Amniotic stem cell (primary cell): ENCODE measurements around the gene ZNF512B.
"Not testable (repeated sequence)": the region's sequence is repeated elsewhere in the genome, so short reads cannot be mapped to it uniquely, and the experiment has no call there.

Source experiments
- DNase-seq: peaks from one replicate; lab custom pipeline; 2025; lab: John Stamatoyannopoulos, UW

Gene ZNF512B

DNA sequence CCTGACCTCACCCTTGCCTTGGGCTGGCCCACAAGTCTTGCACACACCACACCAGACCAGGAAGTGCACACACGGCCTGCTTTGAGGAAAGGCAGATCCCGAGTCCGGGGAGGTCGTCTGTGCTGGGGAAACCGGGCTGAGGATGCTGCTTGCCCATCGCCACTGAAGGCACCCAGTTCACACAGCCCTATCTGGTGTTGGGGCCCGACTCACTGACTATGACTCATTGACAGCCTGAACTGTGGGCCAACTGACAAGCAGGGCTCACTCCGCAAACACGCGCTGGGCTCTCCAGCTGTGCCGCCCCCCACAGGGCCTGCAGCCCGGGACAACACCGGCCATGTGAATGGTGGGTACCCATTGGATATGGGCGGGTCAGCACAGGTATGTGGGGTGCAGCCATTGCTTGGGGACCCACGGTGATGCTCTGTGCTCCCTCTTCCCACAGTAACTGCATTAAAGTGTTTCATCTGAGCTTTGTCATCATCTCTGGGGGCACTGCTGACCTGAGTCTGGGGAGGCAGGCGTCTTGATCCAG is 8.1 kb upstream of the ZNF512B start:
- no peak for DNase-seq

DNA sequence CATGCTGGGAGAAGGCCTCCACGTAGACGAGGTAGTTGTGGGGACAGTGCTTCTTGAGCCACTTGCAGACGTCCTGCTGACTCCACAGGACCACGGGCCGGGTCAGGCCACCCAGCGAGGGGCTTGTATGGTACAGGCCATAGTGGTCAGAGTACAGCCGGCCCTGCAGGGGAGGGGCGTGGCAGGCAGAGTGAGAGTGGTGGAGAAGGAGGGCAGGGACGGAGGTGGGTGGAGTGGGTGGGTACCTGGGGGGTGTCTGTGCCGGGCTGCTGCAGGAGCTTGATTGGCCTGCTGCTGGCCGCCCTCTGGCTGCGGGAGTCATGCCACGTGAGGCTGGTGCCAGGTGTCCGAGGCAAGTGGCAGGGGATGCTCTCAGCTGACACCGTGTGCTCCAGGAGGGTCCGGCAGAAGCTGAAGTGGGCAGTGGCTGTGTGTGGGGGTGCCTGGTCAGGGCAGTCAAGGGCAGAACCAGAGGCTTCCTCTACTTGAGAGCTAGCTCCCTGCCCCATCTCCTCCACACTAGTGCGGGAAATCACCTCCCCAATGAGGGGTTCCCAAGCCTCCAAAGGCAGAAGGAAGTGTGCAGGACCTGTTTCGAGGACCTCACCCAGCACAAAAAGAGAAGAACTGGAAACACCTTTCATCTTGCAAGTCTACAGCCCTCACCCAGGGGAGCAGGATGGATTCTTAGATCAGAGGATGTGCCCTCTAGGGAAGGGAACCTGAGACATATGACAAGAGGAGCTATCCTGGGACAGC is 7.4 kb upstream of the ZNF512B start:
- DNase-seq, result no peak

DNA sequence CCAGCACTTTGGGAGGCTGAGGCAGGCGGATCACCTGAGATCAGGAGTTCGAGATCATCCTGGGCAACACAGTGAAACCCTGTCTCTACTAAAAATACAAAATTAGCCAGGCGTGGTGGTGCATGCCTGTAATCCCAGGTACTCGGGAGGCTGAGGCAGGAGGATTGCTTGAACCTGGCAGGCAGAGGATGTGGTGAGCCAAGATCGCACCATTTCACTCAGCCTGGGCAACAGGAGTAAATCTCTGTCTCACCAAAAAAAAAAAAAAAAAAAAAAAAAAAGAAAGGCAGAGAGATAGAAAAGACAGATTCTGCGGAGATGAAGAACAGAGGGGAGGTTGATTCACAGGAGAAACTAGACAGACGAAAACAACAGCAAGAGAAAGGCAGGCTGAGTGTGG is 6.8 kb upstream of the ZNF512B start:
- not testable (repeated sequence) for DNase-seq

- DNase-seq, result no peak
Observed at GRCh38 chr20:63974402-63975200, 4.9 kb upstream of the ZNF512B start.

- DNase-seq, result no peak
Observed at GRCh38 chr20:63973636-63974401, 4.1 kb upstream of the ZNF512B start.

DNA sequence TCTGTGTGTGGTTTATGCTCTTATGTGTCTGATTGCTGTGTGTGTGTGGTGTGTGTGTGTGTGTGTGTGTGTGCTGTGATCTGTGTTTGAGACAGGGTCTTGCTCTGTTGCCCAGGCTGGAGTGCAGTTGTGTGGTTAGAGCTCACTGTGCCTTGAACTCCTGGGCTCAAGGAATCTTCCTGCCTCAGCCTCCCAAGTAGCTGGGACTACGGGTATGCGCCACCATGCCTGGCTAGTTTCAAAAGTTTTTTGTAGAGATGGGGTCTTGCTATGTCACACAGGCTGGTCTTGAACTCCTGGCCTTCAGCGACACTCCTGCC is 3.4 kb upstream of the ZNF512B start:
- DNase-seq, result no peak

GRCh38 chr20:63972312-63973159 is 2.8 kb upstream of the ZNF512B start:
- DNase-seq, result no peak

- not testable (repeated sequence) for DNase-seq
Observed at GRCh38 chr20:63971960-63972311, 2.2 kb upstream of the ZNF512B start.

DNA sequence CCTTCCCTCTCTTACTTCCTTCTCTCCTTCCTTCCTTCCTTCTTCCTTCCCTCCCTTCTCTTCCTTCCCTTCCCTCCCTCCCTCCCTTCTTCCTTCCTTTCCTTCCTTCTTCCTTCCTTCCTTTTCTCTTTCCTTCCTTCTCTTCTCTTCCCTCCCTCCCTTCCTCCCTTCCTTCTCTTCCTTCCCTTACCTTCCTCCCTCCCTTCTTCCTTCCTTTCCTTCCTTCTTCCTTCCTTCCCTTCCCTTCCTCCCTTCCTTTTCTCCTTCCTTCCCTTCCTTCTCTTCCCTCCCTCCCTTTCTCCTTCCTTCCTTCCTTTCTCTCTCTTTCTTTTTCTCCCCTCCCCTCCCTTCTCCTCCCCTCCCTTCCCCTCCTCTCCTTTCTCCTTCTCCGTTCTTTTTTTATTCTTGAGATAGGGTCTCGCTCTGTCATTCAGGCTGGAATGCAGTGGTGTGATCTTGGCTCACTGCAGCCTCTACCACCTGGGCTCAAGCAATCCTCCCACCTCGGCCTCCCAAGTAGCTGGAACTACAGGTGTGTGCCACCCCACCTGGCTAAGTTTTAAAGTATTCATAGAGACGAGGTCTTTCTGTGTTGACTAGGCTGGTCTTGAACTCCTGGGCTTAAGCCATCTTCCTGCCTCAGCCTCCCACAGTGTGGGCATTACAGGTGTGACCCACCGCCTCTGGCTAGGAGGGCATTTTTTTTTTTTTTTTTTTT is 1.1 kb upstream of the ZNF512B start:
- no peak for DNase-seq

GRCh38 chr20:63968928-63969760 is 586 bp downstream of the ZNF512B start:
- no peak for DNase-seq

GRCh38 chr20:63968136-63968927 is 1.4 kb downstream of the ZNF512B start:
- no peak for DNase-seq

GRCh38 chr20:63967330-63968135 is 2.2 kb downstream of the ZNF512B start:
- DNase-seq, result no peak

DNA sequence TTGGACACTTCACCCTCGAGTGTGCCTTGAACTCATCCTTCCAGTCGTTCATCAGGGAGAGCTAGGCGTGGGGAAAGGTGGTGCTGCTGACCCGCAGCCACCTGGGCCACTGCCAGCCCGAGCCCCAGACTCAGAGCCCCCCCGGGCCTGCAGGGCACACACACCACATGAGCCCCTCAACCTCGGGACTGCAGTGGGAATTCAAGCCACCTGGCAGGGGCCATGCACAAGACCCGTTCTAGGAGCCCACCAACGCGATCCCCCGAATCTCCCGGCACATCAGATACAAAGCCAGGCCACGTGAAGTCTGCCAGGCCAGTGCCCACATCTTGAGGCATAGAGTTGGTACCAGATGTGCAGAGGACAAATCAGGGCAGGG is 2.8 kb downstream of the ZNF512B start:
- DNase-seq, result no peak

- DNase-seq, result no peak
Observed at GRCh38 chr20:63966172-63966943, 3.4 kb downstream of the ZNF512B start.

GRCh38 chr20:63964412-63964811 is 5.3 kb downstream of the ZNF512B start:
- no peak for DNase-seq

- no peak for DNase-seq
Observed at GRCh38 chr20:63963784-63964301, 5.9 kb downstream of the ZNF512B start.

- no peak for DNase-seq
Observed at GRCh38 chr20:63963348-63963741, 6.4 kb downstream of the ZNF512B start.
